ENCODE results near the gene UBC.

Gene UBC

GRCh38 chr12:124861898-124862676 lies 52.4 kb downstream of the UBC start:
- Histone ChIP-seq H3K9me3 (ENCODE audit: insufficient read depth, low read depth, low read length) (no peaks in the 10 kb centered on the region), H3F3A (ENCODE audit: low read depth) (no peaks in the 10 kb centered on the region), H2AFZ (ENCODE audit: low read length) (no peak overlapping the region), H4K20me1 (ENCODE audit: insufficient read depth, low read length, poor library complexity, severe bottlenecking) (no peaks in the 10 kb centered on the region), H3K27me3 (ENCODE audit: insufficient read depth, low read length, poor library complexity, severe bottlenecking) (no peaks in the 10 kb centered on the region), H3K4me3 (ENCODE audit: low read length, poor library complexity, severe bottlenecking) (peak overlapping the region; percentile 81), H3K36me3 (ENCODE audit: insufficient read depth, low read length) (no peaks in the 10 kb centered on the region), H3K79me2 (ENCODE audit: insufficient read depth, low read length) (peaks cover 9% of the 10 kb centered on the region; the same call in 1 of the 2 replicates), H3K9me2 (replicated peaks; ENCODE audit: low read depth, low read length) (no peaks in the 10 kb centered on the region), H3K9ac (ENCODE audit: low read depth, low read length, poor library complexity, severe bottlenecking) (peak overlapping the region; percentile 87), H3K4me1 (ENCODE audit: insufficient read depth, low read length, poor library complexity, severe bottlenecking) (peaks cover 31% of the 10 kb centered on the region), H3K4me2 (ENCODE audit: low read depth, low read length, poor library complexity, severe bottlenecking) (peak overlapping the region; percentile 89)
- TF ChIP-seq CTCF (conservative IDR thresholded peaks at IDR 0.05; ENCODE audit: low read length) (no peak), EZH2phosphoT487 (IDR thresholded peaks at IDR 0.05; ENCODE audit: borderline replicate concordance) (no peak)

Measured in Loucy (cell line).